Renal cortex interstitium (tissue), 11 donors: ENCODE data around the gene TCAP. TPM values are rescaled to one million over a fixed set of nuclear protein-coding genes. Genes with fewer than 3 reads are reported as not detected.

Source experiments
- DNase-seq, 11 donors: peaks; one replicate each; pipeline ENCODE4 v3.0.0-alpha.2; 2013; ENCODE audit warnings: low read depth in 9 of 11, low spot score in 4 of 11; ENCODE audit errors: extremely low read depth in 1 of 11
- polyA plus RNA-seq, 3 donors: library from polyadenylated mRNA; unstranded; fragments of 120-200 nt; gene quantifications; one replicate each; pipeline ENCODE4 v1.2.1, GENCODE V29; 2013; ENCODE audit not compliant: insufficient read length in 3 of 3

Gene TCAP
- polyA plus RNA-seq, 3 donors: 1.2 to 2.2 (median 1.6) TPM

DNA sequence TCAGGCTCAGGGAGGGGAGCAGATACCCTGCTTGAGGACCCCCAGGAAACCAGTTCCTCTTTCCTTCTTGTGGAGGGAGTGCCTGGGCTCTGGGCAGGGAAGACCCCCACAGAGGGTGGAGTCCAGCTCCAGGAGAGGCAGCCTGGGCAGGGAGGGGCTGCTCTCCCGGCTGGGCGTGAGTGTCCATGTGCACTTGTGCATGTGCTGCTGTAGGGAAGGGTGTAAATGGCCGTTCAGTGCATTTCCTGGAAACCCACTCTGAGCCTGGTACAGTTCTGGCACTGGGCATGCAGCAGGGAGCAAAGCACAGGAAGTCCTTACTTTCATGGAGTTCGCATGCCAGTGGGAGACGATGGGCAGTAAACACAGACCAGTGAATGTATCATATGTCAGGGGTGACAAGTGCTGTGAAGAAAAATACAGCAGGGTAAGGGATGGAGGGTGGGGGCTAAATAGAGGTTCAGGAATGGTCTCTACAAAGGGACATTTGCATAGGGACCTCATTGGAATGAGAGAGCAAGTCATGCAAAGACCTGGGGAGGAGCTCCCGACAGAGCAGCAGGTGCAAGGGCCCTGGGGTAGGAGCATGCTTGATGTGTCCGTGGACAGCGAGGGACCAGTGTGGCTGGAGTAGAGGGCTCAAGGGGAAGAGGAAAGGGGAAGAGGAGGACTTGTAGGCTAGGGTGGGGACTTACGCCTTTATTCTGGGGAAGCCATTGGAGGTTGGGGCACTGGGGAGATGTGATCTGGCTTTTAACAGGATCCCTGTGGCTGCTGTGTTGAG is 22.7 kb upstream of the TCAP start:
- DNase-seq: no peak

DNA sequence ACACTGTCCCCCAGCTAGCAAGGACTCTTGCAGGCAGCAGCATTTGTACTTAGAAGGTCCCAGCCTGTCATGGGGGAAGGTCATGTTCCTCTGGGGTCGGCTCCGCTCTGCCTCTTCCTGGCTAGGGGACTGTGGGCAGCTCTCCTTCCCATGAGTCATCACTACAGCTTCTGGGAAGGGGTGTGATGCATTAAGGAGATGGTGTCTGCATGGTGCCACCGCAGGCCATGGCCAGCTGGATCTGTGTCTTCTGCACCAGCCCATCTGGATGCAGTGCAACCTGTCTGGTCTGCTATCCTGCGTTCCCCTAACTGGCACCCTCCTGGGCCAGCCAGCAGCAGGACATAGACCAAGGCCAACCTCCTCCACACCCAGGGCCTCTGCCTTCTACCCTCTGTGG is 21.9 kb upstream of the TCAP start:
- DNase-seq: no peak

- DNase-seq: no peak
These were observed 17.9 kb upstream of the TCAP start for GRCh38 chr17:39647256-39647655.

DNA sequence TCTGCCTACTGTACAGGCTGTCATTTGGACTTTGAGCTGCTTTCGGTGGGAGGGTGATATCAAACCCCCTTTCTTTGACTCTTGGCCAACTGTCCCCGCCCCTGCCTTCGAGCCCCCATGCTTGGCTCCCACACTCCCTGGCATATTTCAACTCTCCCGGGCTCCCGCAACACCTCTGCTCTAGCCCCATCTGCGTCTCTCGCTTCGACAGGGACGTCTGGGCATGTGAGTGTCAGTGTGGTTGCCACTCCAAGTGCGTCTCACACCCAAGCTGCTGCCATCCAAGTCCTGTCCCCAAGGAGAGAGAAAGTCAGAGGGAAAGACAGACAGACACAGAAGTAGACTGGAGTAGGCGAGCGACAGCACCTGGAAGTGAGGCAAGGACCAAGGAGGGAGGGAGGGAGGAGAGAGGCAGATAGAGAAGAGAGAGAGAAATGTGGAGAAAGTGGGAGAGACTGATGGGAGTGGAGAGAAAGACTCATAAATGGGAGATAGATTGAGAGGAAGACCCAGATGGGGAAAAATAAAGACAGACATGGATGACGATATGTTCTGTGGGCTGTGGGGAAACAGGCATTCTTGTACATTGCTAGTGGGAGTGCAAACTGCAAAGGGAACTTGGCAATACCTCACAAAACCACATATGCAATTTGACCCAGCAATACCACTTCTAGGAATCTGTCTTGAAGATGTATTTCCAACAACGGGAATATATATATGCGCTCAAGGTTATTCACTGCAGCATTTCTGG is 16.4 kb upstream of the TCAP start:
- no peak for DNase-seq

DNA sequence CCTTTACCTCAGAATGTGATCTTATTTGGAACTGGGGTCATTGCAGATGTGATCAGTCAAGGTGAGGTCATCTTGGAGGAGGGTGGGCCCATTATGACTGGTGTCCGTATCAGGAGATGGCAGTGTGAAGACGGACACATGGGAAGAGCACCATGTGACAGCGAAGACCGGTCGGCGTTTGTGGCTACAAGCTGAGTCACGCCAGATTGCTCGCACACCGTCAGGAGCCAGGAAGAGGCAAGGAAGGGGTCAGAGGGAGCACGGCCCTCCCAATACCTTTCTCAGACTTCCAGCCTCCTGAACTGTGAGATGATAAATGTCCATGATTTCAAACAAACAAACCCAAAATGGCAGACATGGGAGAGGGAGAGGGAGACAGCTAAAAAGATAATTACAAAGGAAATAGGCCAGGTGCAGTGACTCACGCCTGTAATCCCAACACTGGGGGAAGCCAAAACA is 15.0 kb upstream of the TCAP start:
- no peak for DNase-seq

- no peak for DNase-seq
These were observed 13.1 kb upstream of the TCAP start for GRCh38 chr17:39651923-39652586.

DNA sequence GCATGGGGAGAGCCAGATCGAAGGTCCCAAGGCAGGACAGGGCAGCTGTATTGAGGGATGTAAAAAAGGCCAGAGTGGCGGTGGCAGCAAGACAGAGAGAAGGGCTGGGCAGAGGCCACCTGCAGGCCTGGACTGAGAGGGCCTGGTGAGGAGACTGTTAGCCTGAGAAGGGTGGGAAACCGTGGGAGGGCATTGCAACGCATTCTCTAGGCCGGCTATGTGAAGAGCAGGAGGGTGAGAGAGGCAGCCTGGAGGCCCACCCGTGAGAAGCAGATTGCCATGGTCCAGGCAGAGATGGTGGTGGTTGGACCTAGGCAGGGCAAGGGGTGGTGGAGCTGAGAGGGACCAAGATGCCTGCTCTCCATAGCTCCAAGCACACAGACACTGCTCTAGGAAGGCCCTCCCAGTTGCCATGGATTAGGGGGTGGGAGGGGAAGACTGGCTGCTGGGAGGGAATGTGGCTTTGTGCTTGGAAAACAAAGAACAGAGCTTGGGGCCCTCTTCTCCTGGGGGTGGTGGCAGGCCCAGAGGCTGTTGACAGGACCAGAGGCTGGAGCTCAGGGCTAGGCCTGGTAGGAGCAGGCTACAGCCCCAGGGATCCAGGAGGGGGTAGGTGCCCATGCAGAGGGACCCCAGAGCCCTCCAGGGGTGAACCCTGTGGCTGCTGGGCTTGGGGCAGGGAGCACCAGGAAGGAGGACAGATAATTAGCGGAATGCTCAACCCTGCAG is 12.4 kb upstream of the TCAP start:
- no peak for DNase-seq

DNA sequence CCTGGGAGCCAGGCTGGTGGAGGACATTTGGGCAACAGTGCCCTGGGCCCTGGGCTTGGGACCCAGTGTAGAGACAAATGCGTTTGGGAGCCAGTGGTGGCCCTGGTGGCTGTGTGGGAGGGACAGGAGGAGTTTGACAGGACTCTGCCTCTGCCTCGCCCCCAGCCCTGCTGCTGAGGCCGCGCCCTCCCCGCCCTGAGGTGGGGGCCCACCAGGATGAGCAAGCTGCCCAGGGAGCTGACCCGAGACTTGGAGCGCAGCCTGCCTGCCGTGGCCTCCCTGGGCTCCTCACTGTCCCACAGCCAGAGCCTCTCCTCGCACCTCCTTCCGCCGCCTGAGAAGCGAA is 11.9 kb upstream of the TCAP start:
- DNase-seq: no peak

- DNase-seq: no peak
These were observed 11.4 kb upstream of the TCAP start for GRCh38 chr17:39653662-39654331.

- no peak for DNase-seq
These were observed 10.0 kb upstream of the TCAP start for GRCh38 chr17:39655105-39655504.

DNA sequence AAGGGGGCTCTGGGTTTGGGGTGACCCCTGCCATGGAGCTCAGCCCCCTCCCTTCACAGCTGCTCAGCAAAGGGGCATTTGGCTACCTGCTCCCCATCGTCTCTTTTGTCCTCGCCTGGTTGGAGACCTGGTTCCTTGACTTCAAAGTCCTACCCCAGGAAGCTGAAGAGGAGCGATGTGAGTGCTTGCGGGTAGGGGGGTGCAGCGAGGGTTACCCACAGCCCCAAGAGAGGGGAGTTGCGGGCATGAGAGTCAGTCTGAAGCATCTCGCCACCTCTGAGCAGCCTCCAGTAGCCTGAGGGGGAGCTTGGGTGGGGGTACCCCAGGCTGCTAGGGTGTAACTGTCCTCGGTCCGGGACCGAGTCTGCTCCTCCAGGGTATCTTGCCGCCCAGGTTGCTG is 6.8 kb upstream of the TCAP start:
- no peak for DNase-seq

DNA sequence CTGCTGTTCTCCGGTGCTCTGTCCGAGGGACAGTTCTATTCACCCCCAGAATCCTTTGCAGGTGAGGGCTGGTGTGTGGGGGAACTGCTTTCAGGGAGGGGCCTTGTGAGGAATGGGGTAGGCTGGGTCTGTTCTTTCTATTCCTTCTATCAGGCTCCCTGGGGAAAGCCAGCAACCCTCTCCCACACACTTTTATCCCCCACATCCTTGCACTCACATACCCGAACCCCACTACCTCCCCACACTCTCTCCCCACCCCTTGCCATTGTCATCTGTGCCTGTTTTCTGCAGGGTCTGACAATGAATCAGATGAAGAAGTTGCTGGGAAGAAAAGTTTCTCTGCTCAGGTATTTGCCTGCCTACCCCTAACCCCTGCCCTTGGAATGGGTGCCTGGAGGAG is 6.4 kb upstream of the TCAP start:
- DNase-seq: no peak

DNA sequence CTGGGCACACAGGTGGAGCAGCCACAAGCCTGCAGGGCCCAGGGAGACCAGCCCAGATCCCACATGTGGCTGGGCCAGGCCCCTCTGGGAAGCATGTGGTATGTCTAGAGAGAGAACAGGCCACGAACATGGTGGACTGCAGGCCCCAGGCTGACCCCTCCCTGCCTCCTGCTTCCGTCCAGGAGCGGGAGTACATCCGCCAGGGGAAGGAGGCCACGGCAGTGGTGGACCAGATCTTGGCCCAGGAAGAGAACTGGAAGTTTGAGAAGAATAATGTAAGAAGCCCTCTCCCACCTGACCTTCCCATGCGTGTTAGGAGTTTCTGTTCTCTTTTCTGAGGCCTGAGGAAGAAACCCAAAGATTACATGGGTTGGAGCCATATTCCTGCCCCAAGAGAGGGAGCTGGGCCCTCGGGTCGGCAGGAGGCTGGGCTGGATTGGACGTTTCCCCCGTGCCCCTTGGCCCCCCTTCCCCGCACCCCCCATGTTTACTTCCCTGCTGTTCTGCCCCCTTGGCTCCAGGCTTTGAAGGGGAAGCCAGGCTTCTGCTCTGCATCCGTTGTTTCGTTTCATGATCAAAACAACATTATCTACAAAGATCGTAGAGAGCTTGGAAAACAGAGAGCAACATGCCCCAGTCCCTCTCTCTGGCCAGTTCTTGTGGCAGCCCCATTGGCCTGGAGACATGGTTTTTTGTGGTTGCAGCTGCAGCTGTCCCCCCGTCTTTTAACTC is 5.7 kb upstream of the TCAP start:
- no peak for DNase-seq

DNA sequence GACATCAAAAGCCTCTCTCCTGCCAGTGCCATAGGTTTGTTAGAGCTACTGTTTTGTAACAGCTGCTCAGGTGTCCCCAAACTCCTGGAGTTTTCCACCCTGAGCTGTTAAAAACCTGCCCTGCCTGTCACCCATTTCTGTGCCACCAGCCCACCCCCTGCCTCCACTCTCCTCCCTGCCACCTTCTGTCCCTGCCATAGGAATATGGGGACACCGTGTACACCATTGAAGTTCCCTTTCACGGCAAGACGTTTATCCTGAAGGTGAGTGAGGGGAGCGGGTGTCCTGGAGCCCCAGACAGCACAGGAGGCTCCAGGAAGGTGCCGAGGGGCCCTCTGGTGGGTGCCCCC is 5.2 kb upstream of the TCAP start:
- DNase-seq: no peak

- DNase-seq: no peak
These were observed 4.5 kb upstream of the TCAP start for GRCh38 chr17:39660397-39661385.

DNA sequence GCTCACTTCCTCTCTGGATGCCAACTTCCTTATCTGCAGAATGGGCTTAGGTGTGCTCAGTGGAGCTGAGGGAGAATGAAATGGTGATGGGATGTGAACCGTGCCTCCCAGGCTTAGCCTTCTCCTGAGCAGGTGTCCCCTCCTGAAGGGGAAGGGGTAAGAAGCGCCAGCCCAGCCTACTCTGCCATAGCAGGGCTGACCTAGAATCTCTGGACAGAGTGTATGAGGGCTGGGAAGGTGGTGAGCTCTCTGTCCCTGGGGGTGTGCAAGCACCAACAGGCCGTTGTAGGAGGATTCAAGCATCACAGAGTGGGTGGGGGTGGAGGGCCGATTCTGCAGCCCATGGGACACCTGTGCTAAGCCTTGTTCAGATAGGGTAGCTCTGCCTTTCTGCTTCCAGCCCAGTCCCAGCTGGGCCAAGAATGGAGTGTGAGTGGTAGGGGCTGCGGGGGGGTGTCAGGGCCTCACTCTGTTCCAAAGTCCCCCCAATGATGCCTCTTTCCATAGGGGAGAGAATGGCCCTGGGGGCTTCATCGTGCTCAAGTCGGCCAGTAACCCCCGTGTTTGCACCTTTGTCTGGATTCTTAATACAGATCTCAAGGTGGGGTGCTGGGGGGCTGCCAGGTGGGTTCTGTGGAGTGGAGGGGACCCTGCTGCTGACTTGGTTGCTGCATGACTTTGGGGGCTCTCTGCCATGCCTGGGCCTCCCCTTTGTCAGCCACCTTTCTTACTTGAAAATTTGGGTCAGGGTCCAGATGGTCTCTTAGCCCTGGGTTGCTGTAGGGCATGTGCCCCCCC is 3.2 kb upstream of the TCAP start:
- DNase-seq: no peak
